ENCODE measurements around the gene SYNDIG1L. TPM values are rescaled to one million over a fixed set of nuclear protein-coding genes. Genes with fewer than 3 reads are reported as not detected.
"Not testable (repeated sequence)": the region's sequence is repeated elsewhere in the genome, so short reads cannot be mapped to it uniquely, and the experiment has no call there.

SYNDIG1L gene
- polyA plus RNA-seq, 1 donor from 2014 or later, result 2.0 TPM

GRCh38 chr14:74382231-74382630 is 43.8 kb downstream of the SYNDIG1L start:
- Histone ChIP-seq H3K27ac (ENCODE audit: low read length) (no peak overlapping the region), H3K36me3 (ENCODE audit: insufficient read depth, low read length) (no peaks in the 10 kb centered on the region)

DNA sequence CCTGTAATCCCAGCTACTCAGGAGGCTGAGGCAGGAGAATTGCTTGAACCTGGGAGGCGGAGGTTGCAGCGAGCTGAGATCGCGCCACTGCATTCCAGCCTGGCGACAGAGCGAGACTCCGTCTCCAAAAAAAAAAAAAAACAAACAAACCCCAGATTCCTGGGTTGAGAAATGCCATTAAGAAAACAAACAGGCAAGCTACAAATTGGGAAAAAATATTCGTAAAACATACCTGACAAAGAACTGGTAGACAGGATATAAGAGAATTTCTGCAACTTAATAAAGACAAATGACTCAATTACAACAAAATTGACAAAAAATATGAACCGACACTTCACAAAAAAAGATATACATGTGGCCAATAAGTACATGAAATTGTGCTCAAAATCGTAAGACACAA is 44.4 kb downstream of the SYNDIG1L start:
- not testable (repeated sequence) for H3K4me3 ChIP-seq (ENCODE audit: low read length); H3K36me3 ChIP-seq (ENCODE audit: insufficient read depth, low read length); H2AFZ ChIP-seq (ENCODE audit: low read depth, low read length); H4K20me1 ChIP-seq (ENCODE audit: insufficient read depth); H3F3A ChIP-seq (ENCODE audit: insufficient read depth, low read length, poor library complexity, severe bottlenecking); H3K9ac ChIP-seq (ENCODE audit: low read length); H3K9me2 ChIP-seq (ENCODE audit: insufficient read depth, low read length); H3K9me3 ChIP-seq (ENCODE audit: low read length); H3K27ac ChIP-seq (ENCODE audit: low read length); H3K79me2 ChIP-seq (replicated peaks; ENCODE audit: insufficient read depth, low read length); H3K4me2 ChIP-seq (ENCODE audit: low read length); H3K27me3 ChIP-seq (ENCODE audit: insufficient read depth, low read depth, low read length)

More at GRCh38 chr14:74382231-74382630, 43.8 kb downstream of the SYNDIG1L start:
- no peaks in the 10 kb centered on the region for H3K79me2 ChIP-seq (replicated peaks; ENCODE audit: insufficient read depth, low read length)
- H4K20me1 ChIP-seq (ENCODE audit: insufficient read depth), result no peaks in the 10 kb centered on the region
- no peak overlapping the region for H3K9ac ChIP-seq (ENCODE audit: low read length)
- H3K9me2 ChIP-seq (ENCODE audit: insufficient read depth, low read length), result no peaks in the 10 kb centered on the region
- no peaks in the 10 kb centered on the region for H3K27me3 ChIP-seq (ENCODE audit: insufficient read depth, low read depth, low read length)
- no peak overlapping the region for H2AFZ ChIP-seq (ENCODE audit: low read depth, low read length)
- TF ChIP-seq RAD21 (conservative IDR thresholded peaks at IDR 0.05), result no peak
- TF ChIP-seq, protein P1, sequence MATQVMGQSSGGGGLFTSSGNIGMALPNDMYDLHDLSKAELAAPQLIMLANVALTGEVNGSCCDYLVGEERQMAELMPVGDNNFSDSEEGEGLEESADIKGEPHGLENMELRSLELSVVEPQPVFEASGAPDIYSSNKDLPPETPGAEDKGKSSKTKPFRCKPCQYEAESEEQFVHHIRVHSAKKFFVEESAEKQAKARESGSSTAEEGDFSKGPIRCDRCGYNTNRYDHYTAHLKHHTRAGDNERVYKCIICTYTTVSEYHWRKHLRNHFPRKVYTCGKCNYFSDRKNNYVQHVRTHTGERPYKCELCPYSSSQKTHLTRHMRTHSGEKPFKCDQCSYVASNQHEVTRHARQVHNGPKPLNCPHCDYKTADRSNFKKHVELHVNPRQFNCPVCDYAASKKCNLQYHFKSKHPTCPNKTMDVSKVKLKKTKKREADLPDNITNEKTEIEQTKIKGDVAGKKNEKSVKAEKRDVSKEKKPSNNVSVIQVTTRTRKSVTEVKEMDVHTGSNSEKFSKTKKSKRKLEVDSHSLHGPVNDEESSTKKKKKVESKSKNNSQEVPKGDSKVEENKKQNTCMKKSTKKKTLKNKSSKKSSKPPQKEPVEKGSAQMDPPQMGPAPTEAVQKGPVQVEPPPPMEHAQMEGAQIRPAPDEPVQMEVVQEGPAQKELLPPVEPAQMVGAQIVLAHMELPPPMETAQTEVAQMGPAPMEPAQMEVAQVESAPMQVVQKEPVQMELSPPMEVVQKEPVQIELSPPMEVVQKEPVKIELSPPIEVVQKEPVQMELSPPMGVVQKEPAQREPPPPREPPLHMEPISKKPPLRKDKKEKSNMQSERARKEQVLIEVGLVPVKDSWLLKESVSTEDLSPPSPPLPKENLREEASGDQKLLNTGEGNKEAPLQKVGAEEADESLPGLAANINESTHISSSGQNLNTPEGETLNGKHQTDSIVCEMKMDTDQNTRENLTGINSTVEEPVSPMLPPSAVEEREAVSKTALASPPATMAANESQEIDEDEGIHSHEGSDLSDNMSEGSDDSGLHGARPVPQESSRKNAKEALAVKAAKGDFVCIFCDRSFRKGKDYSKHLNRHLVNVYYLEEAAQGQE (IDR thresholded peaks at IDR 0.05; ENCODE audit: borderline replicate concordance), result no peak
- no peak overlapping the region for H3K4me2 ChIP-seq (ENCODE audit: low read length)
- H3F3A ChIP-seq (ENCODE audit: insufficient read depth, low read length, poor library complexity, severe bottlenecking), result no peaks in the 10 kb centered on the region
- H3K4me3 ChIP-seq (ENCODE audit: low read length), result no peak overlapping the region
- H3K9me3 ChIP-seq (ENCODE audit: low read length), result no peaks in the 10 kb centered on the region

DNA sequence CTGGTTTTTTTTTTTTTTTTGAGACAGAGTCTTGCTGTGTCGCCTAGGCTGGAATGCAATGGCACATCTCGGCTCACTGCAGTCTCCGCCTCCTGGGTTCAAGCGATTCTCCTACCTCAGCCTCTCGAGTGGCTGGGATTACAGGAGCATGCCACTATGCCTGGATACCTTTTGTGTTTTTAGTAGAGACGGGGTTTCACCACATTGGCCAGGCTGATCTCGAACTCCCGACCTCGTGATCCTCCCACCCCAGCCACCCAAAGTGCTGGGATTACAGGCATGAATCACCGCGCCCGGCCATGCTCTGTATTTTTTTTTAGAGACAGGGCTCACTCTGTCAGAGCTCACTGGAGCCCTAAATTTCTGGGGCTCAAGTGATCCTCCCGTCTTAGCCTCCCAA is 45.2 kb downstream of the SYNDIG1L start:
- Histone ChIP-seq H3K27me3 (ENCODE audit: insufficient read depth, low read depth, low read length) (no peaks in the 10 kb centered on the region), H4K20me1 (ENCODE audit: insufficient read depth) (no peaks in the 10 kb centered on the region), H2AFZ (ENCODE audit: low read depth, low read length) (no peak overlapping the region), H3K27ac (ENCODE audit: low read length) (no peak overlapping the region), H3K9me2 (ENCODE audit: insufficient read depth, low read length) (no peaks in the 10 kb centered on the region), H3K36me3 (ENCODE audit: insufficient read depth, low read length) (no peaks in the 10 kb centered on the region), H3K9me3 (ENCODE audit: low read length) (no peaks in the 10 kb centered on the region), H3K4me2 (ENCODE audit: low read length) (no peak overlapping the region), H3K9ac (ENCODE audit: low read length) (no peak overlapping the region), H3F3A (ENCODE audit: insufficient read depth, low read length, poor library complexity, severe bottlenecking) (no peaks in the 10 kb centered on the region), H3K4me3 (ENCODE audit: low read length) (no peak overlapping the region), H3K79me2 (replicated peaks; ENCODE audit: insufficient read depth, low read length) (no peaks in the 10 kb centered on the region)
- TF ChIP-seq EP300 (conservative IDR thresholded peaks at IDR 0.05; ENCODE audit: poor library complexity, severe bottlenecking) (no peak), POLR2AphosphoS5 (IDR thresholded peaks at IDR 0.05) (no peak)

GRCh38 chr14:74380172-74380571 is 45.8 kb downstream of the SYNDIG1L start:
- Histone ChIP-seq H3K9me3 (ENCODE audit: low read length) (no peaks in the 10 kb centered on the region), H3K27ac (ENCODE audit: low read length) (no peak overlapping the region), H2AFZ (ENCODE audit: low read depth, low read length) (no peak overlapping the region), H3F3A (ENCODE audit: insufficient read depth, low read length, poor library complexity, severe bottlenecking) (no peaks in the 10 kb centered on the region), H3K27me3 (ENCODE audit: insufficient read depth, low read depth, low read length) (no peaks in the 10 kb centered on the region), H3K4me2 (ENCODE audit: low read length) (no peak overlapping the region), H3K79me2 (replicated peaks; ENCODE audit: insufficient read depth, low read length) (no peaks in the 10 kb centered on the region), H4K20me1 (ENCODE audit: insufficient read depth) (no peaks in the 10 kb centered on the region), H3K9me2 (ENCODE audit: insufficient read depth, low read length) (no peaks in the 10 kb centered on the region), H3K9ac (ENCODE audit: low read length) (no peak overlapping the region), H3K36me3 (ENCODE audit: insufficient read depth, low read length) (no peaks in the 10 kb centered on the region), H3K4me3 (ENCODE audit: low read length) (no peak overlapping the region)
- TF ChIP-seq MXI1 (conservative IDR thresholded peaks at IDR 0.05; ENCODE audit: poor library complexity, severe bottlenecking), result no peak
- no peak for TF ChIP-seq EZH2 (IDR thresholded peaks at IDR 0.05; ENCODE audit: borderline replicate concordance, insufficient read depth, low read length, poor library complexity, severe bottlenecking)
- TF ChIP-seq TAF1 (IDR thresholded peaks at IDR 0.05; ENCODE audit: low read depth), result no peak
- no peak for TF ChIP-seq POLR2AphosphoS5 (IDR thresholded peaks at IDR 0.05)
- TF ChIP-seq RAD21 (conservative IDR thresholded peaks at IDR 0.05), result no peak
- no peak for TF ChIP-seq SMC3 (conservative IDR thresholded peaks at IDR 0.05; ENCODE audit: poor library complexity)
- no peak for TF ChIP-seq EP300 (conservative IDR thresholded peaks at IDR 0.05; ENCODE audit: poor library complexity, severe bottlenecking)
- TF ChIP-seq, protein P1 (IDR thresholded peaks at IDR 0.05; ENCODE audit: borderline replicate concordance), result no peak
- TF ChIP-seq CTCF (IDR thresholded peaks at IDR 0.05; ENCODE audit: poor library complexity, severe bottlenecking), result no peak

All from neural cell (in vitro differentiated cells).